ENCODE data around the gene ENTHD1.
"Not testable (repeated sequence)": the region's sequence is repeated elsewhere in the genome, so short reads cannot be mapped to it uniquely, and the experiment has no call there.

Gene ENTHD1

DNA sequence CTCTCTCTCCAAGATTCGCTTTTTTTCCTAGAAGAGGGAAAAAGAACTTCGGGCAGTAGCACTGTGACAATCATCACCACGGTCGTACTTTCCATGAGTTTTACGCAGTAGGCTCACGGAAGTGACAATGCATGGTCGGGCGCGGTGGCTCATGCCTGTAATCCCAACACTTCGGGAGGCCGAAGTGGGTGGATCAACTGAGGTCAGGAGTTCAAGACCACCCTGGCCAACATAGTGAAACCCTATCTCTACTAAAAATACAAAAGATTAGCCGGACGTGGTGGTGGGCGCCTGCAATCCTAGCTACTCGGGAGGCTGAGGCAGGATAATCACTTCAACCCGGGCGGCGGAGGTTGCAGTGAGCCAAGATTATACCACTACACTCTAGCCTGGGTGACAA lies 30.7 kb upstream of the ENTHD1 start:
- no peak for DNase-seq

DNA sequence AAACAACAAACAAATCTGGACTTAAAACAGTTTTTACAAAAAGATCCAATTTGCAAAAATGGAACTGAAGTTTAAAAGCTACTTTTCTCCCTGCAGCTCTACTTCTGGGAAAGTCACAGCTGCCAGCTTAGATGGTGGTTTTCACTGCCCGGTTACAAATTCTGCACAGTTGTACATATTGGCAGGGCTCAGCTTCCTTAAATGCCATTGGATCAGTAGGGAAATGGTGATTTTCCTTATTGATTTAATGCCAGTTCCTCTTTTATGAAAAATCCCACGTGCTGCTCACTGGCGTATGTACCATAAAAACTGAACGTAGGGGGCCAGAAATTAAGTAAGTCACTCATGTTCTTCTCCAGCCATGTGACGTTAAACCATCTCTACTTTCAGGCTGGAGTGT lies 30.1 kb upstream of the ENTHD1 start:
- DNase-seq: no peak

- no peak for DNase-seq
These were observed 26.7 kb upstream of the ENTHD1 start for GRCh38 chr22:39920134-39920743.

DNA sequence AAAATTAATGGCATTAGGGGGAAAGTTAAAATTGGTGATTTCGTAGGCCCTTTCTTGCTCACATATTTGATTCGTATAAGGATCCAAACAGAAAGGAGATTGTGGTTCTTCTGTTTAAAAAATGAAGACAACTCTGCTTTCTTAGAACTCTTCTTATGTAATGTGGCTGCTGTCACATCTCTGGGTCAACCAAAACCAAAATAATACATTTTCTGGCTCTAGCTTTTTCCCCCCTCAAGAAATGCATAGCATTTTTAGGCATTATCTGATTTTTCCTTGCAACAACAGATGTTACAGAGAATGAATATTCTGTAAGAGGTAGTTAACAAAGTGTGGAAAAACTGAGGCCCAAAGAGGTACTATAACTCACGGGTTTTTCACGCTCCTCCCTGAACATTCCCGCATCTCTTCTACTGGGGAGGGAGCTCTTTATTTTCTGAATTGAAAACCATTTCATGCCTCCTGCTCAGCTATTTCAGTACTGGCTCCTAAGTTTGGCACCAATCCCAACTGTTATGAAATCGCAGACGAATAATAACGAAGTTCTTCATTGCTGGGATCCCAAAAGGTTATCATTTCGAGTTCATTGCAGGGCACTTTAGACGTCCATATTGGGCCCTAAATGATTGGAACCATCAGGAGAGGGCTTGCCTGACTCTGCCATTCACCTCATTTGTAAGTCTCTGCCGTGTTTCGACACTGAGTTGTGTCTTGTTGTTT lies 24.4 kb upstream of the ENTHD1 start:
- no peak for DNase-seq

- no peak for DNase-seq
These were observed 23.7 kb upstream of the ENTHD1 start for GRCh38 chr22:39917197-39917643.

DNA sequence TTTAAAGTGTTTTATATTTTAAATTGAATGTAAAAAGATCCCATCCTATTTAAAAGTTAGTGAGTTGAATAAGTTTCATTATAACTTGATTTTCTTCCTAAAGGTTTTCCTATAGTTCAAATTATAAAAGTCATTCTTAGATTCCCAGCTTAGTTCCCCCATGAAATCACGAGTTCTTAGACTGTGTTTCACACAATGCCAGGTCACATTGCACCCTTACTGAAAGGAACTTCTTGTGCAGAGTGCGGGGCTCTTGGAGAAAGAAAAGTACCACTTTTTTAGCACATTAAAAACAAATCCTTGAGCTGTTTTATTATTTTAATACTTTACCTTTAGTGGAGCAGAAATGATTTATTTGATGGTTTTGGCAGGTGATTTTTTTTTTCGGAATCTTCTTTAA lies 22.9 kb upstream of the ENTHD1 start:
- no peak for DNase-seq

- no peak for DNase-seq
These were observed 21.8 kb upstream of the ENTHD1 start for GRCh38 chr22:39915295-39915726.

DNA sequence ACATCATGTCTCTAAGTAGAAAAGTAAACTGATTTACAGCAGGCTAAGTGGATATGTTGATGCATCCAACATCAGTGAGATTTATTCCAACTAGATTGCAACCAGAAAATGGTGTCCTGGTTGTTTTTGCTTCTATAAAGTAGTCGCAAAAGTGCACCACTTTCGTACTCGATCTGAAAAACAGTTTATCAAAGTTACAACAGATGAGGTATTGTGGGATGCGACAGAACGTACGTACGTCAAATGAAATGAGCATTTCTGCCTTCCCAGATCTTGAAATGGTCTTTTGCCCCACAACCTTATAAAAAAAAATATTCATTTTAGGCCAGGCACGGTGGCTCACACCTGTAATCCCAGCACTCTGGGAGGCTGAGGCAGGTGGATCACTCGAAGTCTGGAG lies 21.0 kb upstream of the ENTHD1 start:
- DNase-seq: no peak

GRCh38 chr22:39913886-39914285 lies 20.3 kb upstream of the ENTHD1 start:
- no peak for DNase-seq

DNA sequence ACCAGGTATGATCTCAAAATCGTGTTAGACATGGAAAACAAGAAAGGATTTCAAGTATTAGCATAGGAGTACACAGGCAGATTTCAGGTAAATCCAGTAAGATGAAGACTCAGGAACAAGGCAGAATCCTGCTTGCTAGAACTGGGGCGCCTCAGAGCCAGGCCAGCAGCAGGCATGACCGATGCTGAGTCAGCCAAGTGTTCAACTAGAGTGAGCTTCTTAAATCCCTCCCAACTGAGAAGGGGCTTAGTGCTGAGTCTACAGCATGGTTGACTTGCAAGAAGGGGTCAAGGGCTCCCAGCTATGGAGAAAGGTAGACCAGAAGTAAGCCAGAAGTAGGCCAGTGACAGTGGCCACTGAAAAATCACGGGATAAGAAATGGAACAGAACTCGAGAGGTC lies 19.8 kb upstream of the ENTHD1 start:
- DNase-seq: no peak

GRCh38 chr22:39910876-39911613 lies 17.5 kb upstream of the ENTHD1 start:
- no peak for DNase-seq

DNA sequence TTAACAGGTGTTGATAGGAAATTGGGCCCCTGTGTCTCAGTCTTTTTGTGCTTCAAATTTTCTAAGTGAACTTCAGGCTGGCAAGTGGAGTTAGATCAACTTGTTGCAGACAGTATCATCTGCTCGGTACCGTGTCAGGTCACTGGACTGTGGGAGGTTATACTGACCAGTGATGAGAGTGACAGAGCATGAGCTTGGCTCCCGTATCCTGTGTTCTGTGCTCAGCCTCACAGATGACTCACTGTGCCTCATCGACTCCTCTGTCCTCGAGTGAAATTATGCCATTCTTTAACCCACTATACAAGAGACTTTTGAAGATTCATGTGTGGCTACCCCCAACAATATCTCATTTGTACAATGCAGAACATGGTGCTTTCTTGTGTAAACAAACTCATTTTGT lies 15.2 kb upstream of the ENTHD1 start:
- DNase-seq: no peak

DNA sequence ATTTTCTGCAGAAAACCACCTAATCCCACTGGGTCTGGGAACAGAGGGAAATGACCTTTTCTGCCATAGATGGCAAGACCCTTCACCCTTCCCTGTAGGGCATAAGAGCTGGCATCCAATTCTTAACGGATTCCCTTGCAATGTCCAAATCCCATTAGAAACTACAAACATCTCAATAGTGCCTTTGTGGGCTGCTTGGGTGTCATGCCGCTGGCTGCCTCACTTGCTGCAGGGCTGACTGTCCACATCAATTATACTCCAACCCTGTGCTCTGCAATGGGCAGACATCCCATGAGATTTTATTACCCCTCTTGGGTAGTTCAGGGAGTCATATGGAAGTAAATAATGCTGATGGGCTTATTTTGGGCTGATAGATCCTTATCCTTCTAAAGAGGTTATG lies 14.6 kb upstream of the ENTHD1 start:
- DNase-seq: no peak

GRCh38 chr22:39907605-39908097 lies 14.1 kb upstream of the ENTHD1 start:
- no peak for DNase-seq

GRCh38 chr22:39907047-39907446 lies 13.5 kb upstream of the ENTHD1 start:
- no peak for DNase-seq

DNA sequence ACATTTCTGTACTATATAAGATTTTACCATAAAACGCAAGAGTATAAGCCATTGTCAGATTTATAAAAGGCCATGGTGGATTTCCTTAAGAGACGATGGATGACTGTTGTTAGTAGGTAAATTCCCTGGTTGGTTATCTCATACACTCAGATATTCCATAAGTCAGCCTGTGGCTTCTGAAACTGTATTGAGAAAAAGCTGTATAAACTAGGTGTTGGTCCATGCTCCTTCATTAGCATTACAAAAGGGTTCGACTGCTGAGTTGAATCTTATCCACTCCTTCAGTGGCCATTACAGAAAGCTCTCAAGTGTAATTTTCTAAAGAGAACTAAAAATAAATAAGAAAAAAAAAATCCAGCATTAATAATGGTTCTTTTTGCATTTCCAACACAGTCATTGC lies 12.6 kb upstream of the ENTHD1 start:
- no peak for DNase-seq

DNA sequence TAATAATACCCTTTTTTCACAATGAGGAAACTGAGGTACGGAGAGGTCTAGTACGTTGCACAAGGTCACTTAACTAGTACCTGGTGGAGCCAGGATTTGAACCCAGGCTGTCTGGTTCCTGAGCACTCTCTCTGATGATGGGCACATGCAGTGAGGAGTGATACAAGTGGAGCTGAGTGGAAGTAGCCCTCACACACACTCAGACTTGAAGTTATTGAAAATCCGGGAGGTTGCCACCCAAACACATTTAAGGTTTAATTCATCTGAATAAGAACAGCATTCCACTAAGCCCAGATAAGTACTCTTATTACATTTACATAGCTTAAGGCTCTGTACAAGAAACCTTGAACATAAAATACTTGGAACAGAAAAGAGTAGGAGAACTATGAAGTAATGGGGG lies 12.1 kb upstream of the ENTHD1 start:
- DNase-seq: no peak

- DNase-seq: no peak
These were observed 11.3 kb upstream of the ENTHD1 start for GRCh38 chr22:39904862-39905261.

GRCh38 chr22:39904024-39904423 lies 10.5 kb upstream of the ENTHD1 start:
- DNase-seq: not testable (repeated sequence)

DNA sequence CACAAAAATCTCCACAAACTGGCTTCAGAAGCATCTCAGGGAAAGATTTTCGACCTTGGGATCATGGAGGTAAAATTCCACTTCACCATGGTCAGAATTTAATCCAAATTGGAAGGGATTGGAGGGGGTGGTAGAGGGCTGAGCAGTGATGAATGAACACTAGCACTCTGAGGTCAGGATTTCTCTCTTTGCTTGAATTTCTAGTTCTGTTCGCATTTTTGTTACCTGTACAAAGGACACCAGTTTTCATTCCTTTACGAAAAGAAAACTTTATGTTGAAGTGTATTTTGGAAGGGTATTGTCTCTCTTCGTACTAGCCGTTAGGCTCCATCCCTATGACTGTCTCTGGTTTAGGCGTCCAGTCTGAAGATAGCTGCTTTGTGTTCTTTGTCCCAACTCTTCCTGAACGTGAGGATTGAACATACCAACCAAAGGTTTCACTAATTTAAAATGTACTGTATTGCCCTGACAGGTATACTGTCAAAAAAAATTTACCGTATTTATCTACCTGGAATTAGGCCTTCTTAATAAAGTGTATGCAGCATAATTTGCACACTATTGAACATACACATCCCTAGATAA lies 8.1 kb upstream of the ENTHD1 start:
- no peak for DNase-seq

GRCh38 chr22:39900306-39901227 lies 7.0 kb upstream of the ENTHD1 start, which contains the start of gene GRAP2:
TSS of gene GRAP2 (plus strand) at chr22:39901084. CDS start at chr22:39947107, 46,023 bp downstream.
- DNase-seq: no peak

- no peak for DNase-seq
These were observed 5.4 kb upstream of the ENTHD1 start for GRCh38 chr22:39898997-39899396.

Measured in NCI-H748 treated with DMSO at 0.1 percent for 48 hours (cell line).